ENCODE data around the gene SLC35E2B.
"Not testable (repeated sequence)": the region's sequence is repeated elsewhere in the genome, so short reads cannot be mapped to it uniquely, and the experiment has no call there.

Gene SLC35E2B

DNA sequence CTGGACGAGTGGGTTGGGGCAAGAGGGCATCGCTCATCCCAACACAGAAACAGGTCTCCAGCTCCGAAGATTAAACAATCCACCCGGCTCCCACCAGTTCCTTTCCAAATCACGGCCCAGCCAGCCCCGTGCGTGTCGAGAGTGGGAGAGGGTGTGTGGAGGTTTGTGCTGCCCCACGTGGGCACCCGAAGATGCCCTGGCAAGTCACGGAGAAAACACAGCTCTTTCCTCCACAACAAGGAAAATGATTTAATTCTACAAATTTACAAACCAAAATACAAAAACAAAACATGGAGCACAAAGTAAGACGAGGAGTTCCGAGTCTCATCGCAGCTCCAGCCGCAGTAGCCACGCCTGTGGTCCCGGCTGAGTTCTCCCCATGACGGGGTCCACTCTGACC, 9.9 kb upstream of the SLC35E2B start:
- DNase-seq = not testable (repeated sequence)

DNA sequence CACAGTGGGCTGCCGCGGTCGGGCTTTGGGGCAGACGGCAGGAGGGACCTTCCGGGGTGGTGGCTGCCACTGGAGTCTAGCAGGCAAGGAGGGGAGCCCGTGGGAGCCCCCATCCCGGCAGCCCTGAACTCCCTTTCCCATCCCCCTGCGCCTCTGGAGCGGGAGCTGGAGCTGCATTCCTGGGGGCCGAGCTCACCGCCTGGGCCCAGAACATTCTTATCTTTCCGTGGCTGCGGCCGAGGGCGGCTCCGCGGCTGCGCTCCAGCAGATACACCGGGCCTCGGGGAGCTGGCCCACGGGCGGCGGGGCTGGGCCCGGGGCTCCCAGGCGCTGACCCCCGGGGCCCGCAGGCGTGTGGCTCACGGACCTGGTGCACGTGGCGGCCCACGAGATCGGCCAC, 8.0 kb upstream of the SLC35E2B start:
- not testable (repeated sequence) for DNase-seq

GRCh38 chr1:1700067-1700466, 7.5 kb upstream of the SLC35E2B start:
- DNase-seq = not testable (repeated sequence)

DNA sequence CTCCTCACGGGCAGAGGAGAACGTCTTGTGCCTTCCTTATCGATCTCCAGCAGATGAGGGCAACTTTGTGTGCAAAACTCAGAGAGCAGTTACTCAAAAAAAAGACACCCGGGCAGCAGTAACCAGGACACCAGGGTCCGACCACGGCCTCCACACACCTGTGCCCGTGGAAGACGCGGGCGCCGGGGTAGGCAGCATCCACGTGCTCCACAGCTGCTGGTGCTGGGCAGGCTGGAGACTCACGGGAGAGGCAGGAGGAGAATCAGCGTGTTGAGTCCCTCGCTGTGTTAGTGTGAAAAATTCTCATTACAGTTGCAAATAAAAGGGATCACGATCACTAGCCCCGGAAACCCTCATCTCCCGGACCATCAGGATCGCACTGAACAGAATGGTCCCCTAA, 6.5 kb upstream of the SLC35E2B start:
- not testable (repeated sequence) for DNase-seq

- not testable (repeated sequence) for DNase-seq
Observed at GRCh38 chr1:1697358-1698183, 5.0 kb upstream of the SLC35E2B start.

- DNase-seq = not testable (repeated sequence)
Observed at GRCh38 chr1:1696431-1697357, 4.1 kb upstream of the SLC35E2B start.

DNA sequence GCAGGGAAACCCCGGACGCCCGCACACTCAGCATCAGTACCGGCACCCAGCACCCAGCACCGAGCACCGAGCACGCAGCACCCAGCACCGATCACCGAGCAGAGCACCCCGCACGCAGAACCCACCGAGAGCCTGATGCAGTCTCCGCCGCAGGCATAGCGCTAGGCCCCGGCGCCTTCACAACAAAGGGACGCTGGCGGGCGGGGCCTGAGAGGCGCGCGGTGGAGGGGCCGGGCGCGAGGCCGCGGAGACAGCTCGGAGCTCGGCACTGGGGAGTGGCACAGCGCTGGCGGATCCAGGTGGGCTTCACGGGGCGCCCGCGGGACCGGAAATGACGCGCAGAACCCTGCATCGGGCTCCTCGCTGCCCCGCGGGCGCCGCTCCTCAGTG, 276 bp downstream of the SLC35E2B start:
- DNase-seq = peak in 1 of 2 experiments; percentile 76

DNA sequence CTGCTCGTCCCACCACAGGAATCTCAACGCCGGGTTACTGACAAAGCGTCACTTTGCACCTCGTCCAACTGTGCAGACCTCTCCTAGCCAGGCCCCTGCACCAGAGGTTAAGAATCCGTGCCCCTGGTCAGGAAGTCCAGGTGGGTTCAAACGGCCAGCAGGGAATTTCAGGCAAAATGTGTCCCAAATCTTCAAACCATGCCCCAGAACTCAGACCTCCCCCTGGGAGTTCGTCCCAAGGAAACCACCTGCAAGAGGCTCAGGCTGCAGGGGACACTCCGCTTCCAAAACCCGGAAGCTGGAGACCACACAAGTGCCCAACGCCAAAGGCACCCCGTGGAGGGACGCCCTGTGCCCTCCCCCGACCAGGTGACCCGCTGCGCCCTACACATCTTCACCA, 1.2 kb downstream of the SLC35E2B start:
- not testable (repeated sequence) for DNase-seq

- DNase-seq = not testable (repeated sequence)
Observed at GRCh38 chr1:1689526-1689925, 3.1 kb downstream of the SLC35E2B start.

GRCh38 chr1:1687846-1688245, 4.7 kb downstream of the SLC35E2B start:
- DNase-seq = no peak

DNA sequence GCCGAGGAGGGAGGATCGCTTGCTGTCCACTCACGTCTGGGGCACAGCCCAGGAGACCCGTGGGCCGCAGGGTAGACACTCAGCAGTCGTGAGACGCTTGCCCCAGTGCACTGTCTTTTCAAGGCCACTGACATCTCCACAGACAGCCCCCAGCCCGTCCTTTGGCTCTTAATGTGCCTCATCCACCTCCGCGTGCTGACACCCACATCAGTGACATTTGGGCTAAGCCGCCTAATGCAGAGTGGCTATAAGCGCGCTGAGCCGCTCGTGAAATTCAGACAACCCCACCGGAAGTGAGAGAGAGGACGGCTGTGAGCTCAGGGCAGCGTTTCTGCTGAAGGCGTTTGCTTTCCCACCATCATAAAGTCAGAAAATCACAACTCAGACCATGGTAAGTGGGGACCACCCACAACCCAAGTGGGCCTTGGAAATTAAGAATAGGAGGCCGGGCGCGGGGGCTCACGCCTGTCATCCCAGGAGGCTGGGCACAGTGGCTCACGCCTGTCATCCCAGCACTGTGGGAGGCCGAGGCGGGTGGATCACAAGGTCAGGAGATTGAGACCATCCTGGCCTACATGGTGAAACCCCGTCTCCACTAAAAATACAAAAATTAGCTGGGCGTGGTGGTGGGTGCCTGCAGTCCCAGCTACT, 8.4 kb downstream of the SLC35E2B start:
- no peak for DNase-seq

GRCh38 chr1:1683104-1683905, 9.3 kb downstream of the SLC35E2B start:
- DNase-seq = no peak

DNA sequence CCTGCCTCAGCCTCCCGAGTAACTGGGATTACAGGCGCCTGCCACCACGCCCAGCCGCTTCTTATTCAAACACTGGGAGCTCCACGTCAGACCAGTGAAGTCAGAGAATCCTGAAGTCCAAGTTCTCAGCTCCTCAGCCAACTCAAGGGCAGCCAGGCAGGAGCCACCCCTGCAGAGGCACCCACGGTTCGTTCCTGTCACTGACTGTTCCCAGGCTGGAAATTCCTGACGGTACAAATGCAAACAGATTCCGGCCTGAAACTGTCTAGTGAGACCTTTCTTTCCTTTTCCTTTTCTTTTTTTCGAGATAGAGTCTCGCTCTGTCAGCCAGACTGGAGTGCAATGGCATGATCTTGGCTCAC, 11.7 kb downstream of the SLC35E2B start:
- no peak for DNase-seq

DNA sequence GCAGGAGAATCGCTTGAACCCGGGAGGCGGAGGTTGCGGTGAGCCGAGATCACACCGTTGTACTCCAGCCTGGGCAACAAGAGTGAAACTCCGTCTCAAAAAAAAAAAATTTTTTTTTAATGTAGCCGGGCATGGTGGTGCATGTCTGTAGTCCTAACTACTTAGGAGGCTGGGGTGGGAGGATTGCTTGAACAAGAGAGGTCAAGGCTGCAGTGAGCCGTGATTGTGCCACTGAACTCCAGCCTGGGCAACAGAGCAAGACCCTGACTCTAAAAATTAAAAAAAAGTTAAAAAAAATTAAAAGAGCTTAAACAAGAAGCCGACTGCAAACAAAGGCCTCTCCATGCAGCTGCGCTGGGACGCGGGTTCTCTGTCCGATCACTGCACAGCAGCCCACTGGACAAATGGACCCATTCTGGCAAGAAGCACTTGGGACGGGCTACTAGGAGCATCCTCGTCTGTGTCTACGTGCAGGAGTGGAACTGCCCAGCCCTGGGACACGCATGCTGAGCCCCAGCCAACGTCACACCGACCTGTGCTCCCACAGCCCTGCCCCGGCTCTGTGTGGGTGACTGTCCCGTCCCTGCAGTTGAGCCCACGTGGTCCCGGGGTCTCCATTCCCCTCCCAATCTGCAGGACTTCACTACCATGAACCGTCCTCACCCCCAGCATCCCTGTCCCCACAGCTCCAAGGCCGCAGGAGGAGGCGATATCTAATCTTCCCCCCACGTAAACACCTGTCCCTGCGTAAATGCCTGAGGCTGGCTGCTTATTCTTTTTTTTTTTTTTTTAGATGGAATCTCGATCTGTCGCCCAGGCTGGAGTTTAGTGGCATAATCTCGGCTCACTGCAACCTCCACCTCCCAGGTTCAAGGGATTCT, 12.3 kb downstream of the SLC35E2B start:
- DNase-seq = no peak

- DNase-seq = peak in 1 of 2 experiments; percentile 31
Observed at GRCh38 chr1:1678581-1679380, 13.8 kb downstream of the SLC35E2B start.

GRCh38 chr1:1677718-1678580, 14.6 kb downstream of the SLC35E2B start:
- no peak for DNase-seq

DNA sequence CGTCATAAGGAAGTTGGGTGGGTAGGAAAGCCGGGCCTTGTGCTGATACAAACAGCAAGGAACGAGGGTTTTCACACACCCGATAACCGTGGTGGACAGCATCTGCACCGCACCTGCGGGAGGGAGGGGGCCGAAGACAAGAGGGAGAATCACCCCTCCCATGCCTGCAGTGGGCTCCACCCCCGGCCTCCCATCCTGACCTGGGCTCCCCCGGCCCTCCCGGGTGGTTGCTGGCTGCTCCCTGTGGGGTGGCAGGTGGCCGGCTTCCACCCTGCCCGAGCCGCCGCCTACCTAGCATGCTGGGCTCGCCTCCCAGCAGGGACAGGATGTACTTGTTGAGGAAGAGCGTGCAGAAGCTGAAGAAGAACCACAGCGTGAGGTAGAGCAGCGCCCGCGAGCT, 16.5 kb downstream of the SLC35E2B start:
- DNase-seq = not testable (repeated sequence)

DNA sequence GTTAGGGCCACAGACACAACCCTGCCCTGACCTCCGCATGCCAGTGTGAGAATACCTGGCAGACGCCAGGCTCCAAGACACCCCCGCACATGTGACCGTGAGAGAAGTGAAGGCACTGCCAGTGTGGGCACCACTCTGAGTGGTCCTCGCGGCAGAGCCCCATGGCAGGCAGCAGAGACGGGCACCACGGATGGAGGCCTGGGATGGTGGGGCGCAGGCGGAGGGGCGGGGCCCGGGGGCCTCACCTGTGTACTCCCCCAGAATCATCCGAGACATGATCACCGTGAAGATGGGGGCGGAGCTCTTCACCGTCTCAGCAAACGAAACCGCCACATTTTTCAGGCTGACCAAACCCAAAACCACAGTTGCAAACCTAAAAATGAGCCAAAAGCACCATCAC, 17.4 kb downstream of the SLC35E2B start:
- DNase-seq = not testable (repeated sequence)

GRCh38 chr1:1674806-1675205, 17.8 kb downstream of the SLC35E2B start:
- DNase-seq = not testable (repeated sequence)

All from NCI-H526 (cell line).